T-cell (primary cell): ENCODE measurements around the gene FUT2. TPM values are rescaled to one million over a fixed set of nuclear protein-coding genes. Genes with fewer than 3 reads are reported as not detected.

Experiments used
- total RNA-seq, 35 experiments: library from RNA in 6 of 35; stranded (reverse) in 6 of 35; fragments of 120-200 nt in 1 of 35; gene quantifications; one replicate each; pipeline versions ENCODE4 v1.2.1 to v1.2.4 and lab custom pipeline; 2013 to 2026

The FUT2 gene
- total RNA-seq, 5 donors from 2014 or later (not counting 1 experiment from before 2014, with no cell fraction given) = 0.16 TPM; not detected in 4

Other genes starting within 250 kb of the FUT2 start
- 10 to 100 TPM; 29.7 to 55.2 (median 42.6) TPM for gene GRWD1, start 250.0 kb upstream of the FUT2 start, total RNA-seq
- gene KCNJ14, start 240.4 kb upstream of the FUT2 start, total RNA-seq = 1 to 10 TPM; 2.6 to 3.5 (median 3.2) TPM
- gene CYTH2, start 226.6 kb upstream of the FUT2 start, total RNA-seq = 10 to 100 TPM; 37.8 to 81.5 (median 70.6) TPM
- gene LMTK3, start 184.1 kb upstream of the FUT2 start, total RNA-seq = 10 to 100 TPM; 17.5 to 28.2 (median 23.5) TPM
- not detected for gene SULT2B1, start 143.8 kb upstream of the FUT2 start, total RNA-seq
- gene SPACA4, start 89.2 kb upstream of the FUT2 start, total RNA-seq = not detected
- gene FAM83E, start 80.9 kb upstream of the FUT2 start, total RNA-seq = 1 to 10 TPM in 4 of 5 donors, not detected in 1; 2.3 to 3.0 (median 2.7) TPM
- 1,000 to 10,000 TPM; 2,370 to 2,784 (median 2,662) TPM for gene RPL18, start 76.8 kb upstream of the FUT2 start, total RNA-seq
- 10 to 100 TPM; 18.0 to 37.0 (median 31.8) TPM for gene SPHK2, start 76.5 kb upstream of the FUT2 start, total RNA-seq
- 10 to 100 TPM; 24.5 to 57.2 (median 56.0) TPM for gene DBP, start 58.6 kb upstream of the FUT2 start, total RNA-seq
- 10 to 100 TPM in 4 of 5 donors, 1 to 10 TPM in 1; 8.0 to 18.5 (median 11.0) TPM for gene CA11, start 49.8 kb upstream of the FUT2 start, total RNA-seq
- 1 to 10 TPM; 2.2 to 4.2 (median 3.5) TPM for gene NTN5, start 23.0 kb upstream of the FUT2 start, total RNA-seq
- gene MAMSTR, start 23.8 kb downstream of the FUT2 start, total RNA-seq = 1 to 10 TPM in 4 of 5 donors, under 1 TPM in 1; 0.56 to 2.4 (median 1.6) TPM
- under 1 TPM in 3 of 5 donors, not detected in 2; 0.23 to 0.65 (median 0.32) TPM for gene RASIP1, start 44.6 kb downstream of the FUT2 start, total RNA-seq
- gene IZUMO1, start 50.9 kb downstream of the FUT2 start, total RNA-seq = not detected
- gene FUT1, start 56.7 kb downstream of the FUT2 start, total RNA-seq = under 1 TPM; 0.09 to 0.28 (median 0.15) TPM
- gene FGF21, start 59.6 kb downstream of the FUT2 start, total RNA-seq = not detected
- 10 to 100 TPM; 21.5 to 40.6 (median 36.6) TPM for gene BCAT2, start 115.1 kb downstream of the FUT2 start, total RNA-seq
- 1 to 10 TPM in 2 of 5 donors, under 1 TPM in 2, not detected in 1; 0.58 to 2.1 (median 1.1) TPM for gene HSD17B14, start 140.5 kb downstream of the FUT2 start, total RNA-seq
- 10 to 100 TPM in 1 of 5 donors, 1 to 10 TPM in 4; 2.7 to 11.8 (median 5.2) TPM for gene PLEKHA4, start 172.6 kb downstream of the FUT2 start, total RNA-seq
- gene PPP1R15A, start 176.4 kb downstream of the FUT2 start, total RNA-seq = 100 to 1,000 TPM in 2 of 5 donors, 10 to 100 TPM in 3; 74.4 to 713 (median 93.6) TPM
- gene TULP2, start 202.8 kb downstream of the FUT2 start, total RNA-seq = under 1 TPM in 1 of 5 donors, not detected in 4; 0.26 TPM
- gene NUCB1, start 204.3 kb downstream of the FUT2 start, total RNA-seq = 100 to 1,000 TPM; 122 to 177 (median 165) TPM
- gene DHDH, start 237.7 kb downstream of the FUT2 start, total RNA-seq = 1 to 10 TPM in 4 of 5 donors, under 1 TPM in 1; 0.93 to 1.7 (median 1.2) TPM